Measurements from ENCODE around the gene TMEM60. TPM values are rescaled to one million over a fixed set of nuclear protein-coding genes. Genes with fewer than 3 reads are reported as not detected.

Gene TMEM60, protein sequence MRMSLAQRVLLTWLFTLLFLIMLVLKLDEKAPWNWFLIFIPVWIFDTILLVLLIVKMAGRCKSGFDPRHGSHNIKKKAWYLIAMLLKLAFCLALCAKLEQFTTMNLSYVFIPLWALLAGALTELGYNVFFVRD
- 22.1 and 23.3 TPM in 2 replicates for total RNA-seq (2021; fragmentation: NEBNext Ultra II Directional; extraction: Animal tissue kit (Norgen Biotek cat#: 25700))
- 13.2 and 29.2 TPM in 2 replicates for polyA plus RNA-seq (2011; rRNA removed)
- polyA plus RNA-seq (2011; cell fraction: cytosol; rRNA removed): 25.3 TPM
- 5.3 TPM for polyA plus RNA-seq (2011; cell fraction: nucleus; rRNA removed)
- 20.7 to 26.5 TPM (median 21.8 TPM) in 4 replicates for polyA plus RNA-seq (2012, experiment 1 of 2)
- polyA plus RNA-seq (2012, experiment 2 of 2): 8.7 TPM
- 29.7 TPM for polyA plus RNA-seq (2013, experiment 1 of 2)
- 29.7 TPM for polyA plus RNA-seq (2013, experiment 2 of 2)
- 9.9 and 10.8 TPM in 2 replicates for polyA minus RNA-seq (2011; rRNA and poly(A)+ RNA removed)
- 6.9 TPM for polyA minus RNA-seq (2011; cell fraction: cytosol; rRNA and poly(A)+ RNA removed)
- polyA minus RNA-seq (2011; cell fraction: nucleus; rRNA and poly(A)+ RNA removed): 8.3 TPM
- long read RNA-seq, experiment 1, transcript TMEM60-201 (2 exons, 1,023 nt): major isoform, 34 of 39 reads
- long read RNA-seq, experiment 1, partial matches to known transcripts: 4 of 39 reads
- long read RNA-seq, experiment 1, other reads (novel, unspliced or antisense): 1 of 39 reads
- long read RNA-seq, experiment 2, transcript TMEM60-201 (2 exons, 1,023 nt): major isoform, 40 of 40 reads
- long read RNA-seq, experiment 2, partial matches to known transcripts: 0 of 40 reads
- long read RNA-seq, experiment 2, other reads (novel, unspliced or antisense): 0 of 40 reads

DNA sequence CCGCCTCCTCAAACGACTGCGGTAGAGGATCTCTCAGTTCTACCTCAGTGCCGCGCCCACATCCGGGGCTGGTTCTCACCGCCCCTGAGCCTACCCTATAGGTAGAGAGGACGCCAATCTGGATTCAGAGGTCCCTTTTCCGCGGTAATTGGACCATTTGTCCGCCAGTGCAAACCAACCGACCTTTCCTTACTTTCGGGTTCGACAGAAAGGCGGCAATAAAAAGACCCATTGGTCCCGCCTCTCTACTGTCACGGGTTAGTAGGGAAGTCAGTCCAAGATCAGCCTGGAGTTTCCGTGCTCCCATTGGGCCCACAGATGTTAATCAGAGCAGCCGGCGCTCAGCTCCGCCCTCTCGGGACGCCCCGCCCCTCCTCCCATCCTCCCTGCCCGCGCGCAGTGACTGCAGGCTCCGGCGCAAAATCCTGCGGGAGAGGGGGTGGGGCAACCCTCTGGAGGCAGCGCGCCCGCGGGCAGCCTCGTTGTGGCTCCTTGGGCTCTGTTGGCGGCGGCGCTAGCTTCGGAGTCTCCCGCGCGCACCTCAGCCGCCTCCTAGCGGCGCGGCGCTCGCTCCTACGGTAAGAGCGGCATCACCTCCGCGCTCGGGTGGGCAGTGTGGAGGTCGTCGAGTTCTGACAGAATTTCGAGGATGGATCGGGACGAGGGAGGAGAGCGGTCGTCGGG, at the start of gene TMEM60, which contains the start of gene PHTF2:
Gene TMEM60 (minus strand): TSS at position 41 of the 684 bp plus-strand sequence. CDS start 4,061 bp downstream, outside the sequence.
Gene PHTF2 (plus strand): TSS at position 380 of the 684 bp plus-strand sequence.
- H2AK5ac ChIP-seq (ENCODE audit: low read depth, low read length): no peak within 1 kb of the TSS
- H2AFZ ChIP-seq (ENCODE audit: low read length): peak within 1 kb of the TSS; percentile 64; the same call in 1 of the 2 replicates
- H3K79me2 ChIP-seq (ENCODE audit: control insufficient read depth in 1 of 2, insufficient read depth in 2 of 2, low read length in 2 of 2): peaks cover 0 to 44% of the 10 kb centered on the region in 2 experiments; a peak in 2 of 4 replicates
- DNase-seq (ENCODE audit: low read depth in 1 of 2, low spot score in 2 of 2) (peak; percentile 97), FAIRE-seq (peak; percentile 77)
- no peaks in the 10 kb centered on the region for H3K27me3 ChIP-seq (replicated peaks in 1 of 4; ENCODE audit: control insufficient read depth in 3 of 4, extremely low read depth in 1 of 4, insufficient read depth in 3 of 4, low read length in 3 of 4)
- H3K18ac ChIP-seq (ENCODE audit: extremely low read depth, low read length): peak within 1 kb of the TSS; percentile 95
- no peak within 1 kb of the TSS for H2BK12ac ChIP-seq (ENCODE audit: low read depth, low read length)
- peak within 1 kb of the TSS; percentile 38 for H4K91ac ChIP-seq (replicated peaks; ENCODE audit: insufficient read length, low read length)
- H3K23ac ChIP-seq (ENCODE audit: insufficient read length): no peak within 1 kb of the TSS
- peak within 1 kb of the TSS; percentile 81 to 89 (median 84) for H3K4me3 ChIP-seq (ENCODE audit: extremely low read depth in 1 of 4, insufficient read depth in 2 of 4, low read depth in 3 of 4, low read length in 4 of 4)
- peaks cover 0 to 2% of the 10 kb centered on the region in 2 experiments for H4K20me1 ChIP-seq (replicated peaks in 1 of 2; ENCODE audit: control insufficient read depth in 1 of 2, insufficient read depth in 2 of 2, low read length in 2 of 2)
- peak within 1 kb of the TSS; percentile 64 for H3K27ac ChIP-seq (ENCODE audit: low read depth, low read length)
- H2BK5ac ChIP-seq (ENCODE audit: low read depth, low read length): peak within 1 kb of the TSS; percentile 93
- no peak within 1 kb of the TSS for H2BK120ac ChIP-seq (replicated peaks; ENCODE audit: low read depth, low read length)
- peak within 1 kb of the TSS; percentile 83 to 94 for H3K4me2 ChIP-seq (ENCODE audit: insufficient read depth in 1 of 2, low read depth in 2 of 2, low read length in 2 of 2)
- H3K14ac ChIP-seq (ENCODE audit: insufficient read length): no peak within 1 kb of the TSS
- no peak within 1 kb of the TSS for H3K56ac ChIP-seq (replicated peaks; ENCODE audit: insufficient read length, low read depth, low read length)
- WGBS, 2 experiments (ENCODE audit: extremely low coverage in 1 of 2, insufficient coverage in 1 of 2, insufficient read length in 1 of 2, insufficient replicate concordance in 2 of 2, low coverage in 1 of 2, low lambda C conversion rate in 2 of 2, missing lambda C conversion rate in 1 of 2): 1% methylated on average over 53 of the region's 61 CpGs; no CpG with 5 or more reads in 1 of the 2 experiments
- peaks cover 3% of the 10 kb centered on the region for H3K23me2 ChIP-seq (ENCODE audit: low read depth, low read length)
- H3K9me3 ChIP-seq (ENCODE audit: insufficient read depth in 2 of 2, low read depth in 1 of 2, low read length in 1 of 2): no peaks in the 10 kb centered on the region
- no peak within 1 kb of the TSS for H2BK20ac ChIP-seq (ENCODE audit: low read length)
- H4K8ac ChIP-seq (ENCODE audit: extremely low read depth, insufficient read depth, low read length): peak within 1 kb of the TSS; percentile 94; the same call in 1 of the 2 replicates
- H3K4me1 ChIP-seq (replicated peaks in 1 of 4; ENCODE audit: control insufficient read depth in 3 of 4, insufficient read depth in 4 of 4, low read length in 3 of 4): peaks cover 0 to 2% (median 2%) of the 10 kb centered on the region in 4 experiments; a peak in 3 of 7 replicates
- H3K4ac ChIP-seq (replicated peaks; ENCODE audit: insufficient read length, low read depth, low read length): peak within 1 kb of the TSS; percentile 83
- H2BK15ac ChIP-seq (ENCODE audit: low read length): no peak within 1 kb of the TSS; the same call in 1 of the 2 replicates
- 0 out of 2 replicates have a peak, but pooled peaks cover 3% of the 10 kb centered on the region for H3K79me1 ChIP-seq (ENCODE audit: low read depth, low read length)
- peaks cover 0 to 4% (median 0%) of the 10 kb centered on the region in 4 experiments; a peak in 1 of 8 replicates for H3K36me3 ChIP-seq (ENCODE audit: control insufficient read depth in 2 of 4, insufficient read depth in 4 of 4, low read length in 3 of 4)
- CTCF ChIA-PET (ENCODE audit: partially characterized antibody): interaction anchor here (0.6 to 1.2 kb wide), 5 partner anchors 50 to 135 kb away, joined by 3 to 6 read pairs (median 4); no protein-coding TSS in a partner anchor
- H4K5ac ChIP-seq (ENCODE audit: insufficient read length, low read depth, low read length): peak within 1 kb of the TSS; percentile 94
- H3K9ac ChIP-seq (replicated peaks in 1 of 4; ENCODE audit: extremely low read depth in 1 of 4, low read depth in 3 of 4, low read length in 3 of 4): peak within 1 kb of the TSS; percentile 67 to 85 (median 83)
- POLR2A ChIA-PET (ENCODE audit: partially characterized antibody): interaction anchor here (0.6 to 1.9 kb wide), 9 partner anchors 10 to 260 kb away, joined by 3 to 5 read pairs (median 3); partner anchors contain the start of gene RSBN1L
- peak; percentile 70 for TF ChIP-seq POLR2AphosphoS5 (IDR thresholded peaks at IDR 0.05; ENCODE audit: low read depth, low read length)
- no peak for TF ChIP-seq SRF (IDR thresholded peaks at IDR 0.05; ENCODE audit: low read depth, low read length)
- TF ChIP-seq MAFK (IDR thresholded peaks at IDR 0.05; ENCODE audit: low read depth, low read length): no peak
- TF ChIP-seq YY1 (IDR thresholded peaks at IDR 0.05; ENCODE audit: low read depth, low read length): no peak
- peak in 1 of 2 experiments; percentile 27; a peak in 2 of 4 replicates for TF ChIP-seq SIN3A (conservative IDR thresholded peaks at IDR 0.05 in 1 of 2, IDR thresholded peaks at IDR 0.05 in 1 of 2; ENCODE audit: low read depth in 1 of 2, low read length in 2 of 2)
- no peak for TF ChIP-seq POU5F1 (IDR thresholded peaks at IDR 0.05; ENCODE audit: low read depth, low read length)
- no peak for TF ChIP-seq RFX5 (IDR thresholded peaks at IDR 0.05; ENCODE audit: borderline replicate concordance, low read depth, low read length)
- TF ChIP-seq CTBP2 (IDR thresholded peaks at IDR 0.05; ENCODE audit: borderline replicate concordance, insufficient read depth, insufficient read length, low read length): no peak
